Dorsolateral prefrontal cortex (tissue), 118 donors: ENCODE measurements around the gene PTPN14. TPM values are rescaled to one million over a fixed set of nuclear protein-coding genes. Genes with fewer than 3 reads are reported as not detected.

Source experiments
- total RNA-seq, 120 experiments: library from RNA; stranded (reverse); gene quantifications; one replicate each; pipeline versions ENCODE4 v1.2.3 to v1.2.4, GENCODE V29; 2022

Gene PTPN14
- total RNA-seq, 120 experiments from 2014 or later: 12.5 to 36.6 (median 22.1) TPM

Other genes starting within 250 kb of the PTPN14 start
- 1 to 10 TPM in 102 of 120 experiments, under 1 TPM in 18; 0.35 to 6.5 (median 1.9) TPM for gene CENPF, start 51.6 kb upstream of the PTPN14 start, total RNA-seq